IMR-90 (cell line): ENCODE data around the gene CD82. TPM values are rescaled to one million over a fixed set of nuclear protein-coding genes. Genes with fewer than 3 reads are reported as not detected.

ENCODE experiments used
- ATAC-seq: fragments of 200-7000 bp; cut with Tn5 transposase; 2 replicates; pipeline ENCODE4 v1.9.1; 2020; ENCODE audit warnings: low read depth, mild to moderate bottlenecking, moderate library complexity
- BruUV-seq: library from RNA; stranded (reverse); fragments of 400-500 nt; replicated peaks from 2 replicates; lab custom pipeline; 2021; lab: Mats Ljungman, UMichigan
- CTCF ChIA-PET: fragments of 300-600 bp; formaldehyde crosslinking; extraction: SDS; loops from one replicate; lab custom pipeline; 2021; ENCODE audit warnings: antibody characterized with exemption; lab: Yijun Ruan, JAX
- POLR2A ChIA-PET: fragments of 300-600 bp; sonication (Branson Sonifier 250); formaldehyde crosslinking; loops from one replicate; lab custom pipeline; 2022; ENCODE audit warnings: antibody characterized with exemption; ENCODE audit not compliant: unreplicated experiment; lab: Charles Lee
- DNase-seq: peaks from one replicate; pipeline ENCODE4 v3.0.0; 2013
- H2AFZ ChIP-seq: replicated peaks from 2 replicates; pipeline ENCODE3; 2013; ENCODE audit warnings: low read length, mild to moderate bottlenecking; ENCODE audit not compliant: poor library complexity
- H2AK5ac ChIP-seq: 2 replicates; pipeline ENCODE4 v1.6.1; 2013; ENCODE audit warnings: low read depth, low read length, inconsistent platforms
- H2AK9ac ChIP-seq: replicated peaks from 2 replicates; pipeline ENCODE3; 2013; ENCODE audit warnings: mild to moderate bottlenecking, low read depth, low read length, moderate library complexity; ENCODE audit not compliant: poor library complexity
- H2BK120ac ChIP-seq: 2 replicates; pipeline ENCODE4 v1.6.1; 2013; ENCODE audit warnings: low read depth, low read length, inconsistent platforms
- H2BK15ac ChIP-seq: 3 replicates; pipeline ENCODE4 v1.6.1; 2013; ENCODE audit warnings: low read depth, low read length, inconsistent platforms
- H2BK20ac ChIP-seq: 2 replicates; pipeline ENCODE4 v1.6.1; 2013; ENCODE audit warnings: low read depth, mild to moderate bottlenecking, inconsistent platforms, low read length, moderate library complexity
- H2BK5ac ChIP-seq: 2 replicates; pipeline ENCODE4 v1.6.1; 2013; ENCODE audit warnings: mild to moderate bottlenecking, low read depth, low read length, inconsistent platforms; ENCODE audit not compliant: poor library complexity, severe bottlenecking
- H3K14ac ChIP-seq: replicated peaks from 2 replicates; pipeline ENCODE4 v1.6.1; 2013; ENCODE audit warnings: low read depth, low read length, inconsistent platforms
- H3K18ac ChIP-seq: 2 replicates; pipeline ENCODE4 v1.6.1; 2013; ENCODE audit warnings: low read depth, low read length, control low read depth
- H3K23ac ChIP-seq: 2 replicates; pipeline ENCODE4 v1.6.1; 2013; ENCODE audit warnings: low read depth, low read length, inconsistent platforms
- H3K27ac ChIP-seq: 2 replicates; pipeline ENCODE4 v1.5.1; 2013; ENCODE audit warnings: mild to moderate bottlenecking, control low read depth, low read length; ENCODE audit not compliant: insufficient read depth
- H3K27me3 ChIP-seq: 2 replicates; pipeline ENCODE4 v1.6.1; 2013; ENCODE audit warnings: low read length; ENCODE audit not compliant: control insufficient read depth, insufficient read depth
- H3K36me3 ChIP-seq: 2 replicates; pipeline ENCODE4 v1.6.1; 2013; ENCODE audit warnings: low read length, mixed read lengths; ENCODE audit not compliant: control insufficient read depth, insufficient read depth
- H3K4ac ChIP-seq: 2 replicates; pipeline ENCODE4 v1.6.1; 2013; ENCODE audit warnings: low read depth, low read length, inconsistent platforms
- H3K4me1 ChIP-seq: 2 replicates; pipeline ENCODE4 v1.6.1; 2013; ENCODE audit warnings: low read length, mixed read lengths; ENCODE audit not compliant: control insufficient read depth, insufficient read depth
- H3K4me2 ChIP-seq: 2 replicates; pipeline ENCODE4 v1.6.1; 2013; ENCODE audit warnings: low read depth, mild to moderate bottlenecking, control low read depth, low read length, moderate library complexity
- H3K4me3 ChIP-seq: 2 replicates; pipeline ENCODE4 v1.5.1; 2013; ENCODE audit warnings: low read depth, mild to moderate bottlenecking, control low read depth, low read length, moderate library complexity; ENCODE audit not compliant: insufficient read depth
- H3K56ac ChIP-seq: 2 replicates; pipeline ENCODE4 v1.6.1; 2013; ENCODE audit warnings: low read length, inconsistent platforms; ENCODE audit not compliant: insufficient read depth; ENCODE audit errors: extremely low read depth
- H3K79me1 ChIP-seq, 2 experiments: 2 replicates each; pipeline ENCODE4 v1.6.1; 2013; ENCODE audit warnings: low read length in 2 of 2, inconsistent platforms in 1 of 2, low read depth in 1 of 2
- H3K9ac ChIP-seq: 2 replicates; pipeline ENCODE4 v1.6.1; 2013; ENCODE audit warnings: low read depth, low read length, control low read depth
- H3K9me1 ChIP-seq: 2 replicates; pipeline ENCODE4 v1.6.1; 2013; ENCODE audit warnings: low read length, inconsistent platforms; ENCODE audit not compliant: insufficient read depth
- H3K9me3 ChIP-seq: 2 replicates; pipeline ENCODE4 v1.6.1; 2013; ENCODE audit warnings: low read length; ENCODE audit not compliant: control insufficient read depth, insufficient read depth
- H4K20me1 ChIP-seq: 2 replicates; pipeline ENCODE4 v1.6.1; 2013; ENCODE audit warnings: low read length, inconsistent platforms; ENCODE audit not compliant: insufficient read depth
- H4K5ac ChIP-seq: 2 replicates; pipeline ENCODE4 v1.6.1; 2013; ENCODE audit warnings: mild to moderate bottlenecking, low read depth, low read length, control low read depth
- H4K8ac ChIP-seq, 2 experiments: 2 replicates each; pipeline ENCODE4 v1.6.1; 2013; ENCODE audit warnings: low read depth in 2 of 2, low read length in 2 of 2, control low read depth in 1 of 2, inconsistent platforms in 1 of 2
- H4K91ac ChIP-seq: 2 replicates; pipeline ENCODE4 v1.6.1; 2013; ENCODE audit warnings: low read depth, low read length, inconsistent platforms; ENCODE audit not compliant: insufficient read depth
- BHLHE40 ChIP-seq: fragments of 150-350 bp; IDR thresholded peaks from 2 replicates; pipeline ENCODE4 v1.6.1; 2016; ENCODE audit warnings: mild to moderate bottlenecking, low read depth, low read length
- CEBPB ChIP-seq: IDR thresholded peaks from 2 replicates; pipeline ENCODE4 v1.6.1; 2012; ENCODE audit warnings: low read depth, low read length, improper control_type of control experiment
- MAZ ChIP-seq: IDR thresholded peaks from 2 replicates; pipeline ENCODE4 v1.6.1; 2012; ENCODE audit warnings: low read depth, mild to moderate bottlenecking, low read length, improper control_type of control experiment, moderate library complexity, borderline replicate concordance
- POLR2A ChIP-seq: IDR thresholded peaks from 2 replicates; pipeline ENCODE4 v1.6.1; 2012; ENCODE audit warnings: mild to moderate bottlenecking, low read depth, low read length
- RCOR1 ChIP-seq: IDR thresholded peaks from 2 replicates; pipeline ENCODE4 v1.6.1; 2012; ENCODE audit warnings: mild to moderate bottlenecking, low read length, improper control_type of control experiment; ENCODE audit not compliant: insufficient replicate concordance
- RFX5 ChIP-seq: IDR thresholded peaks from 2 replicates; pipeline ENCODE4 v1.8.0; 2012; ENCODE audit warnings: low read depth, mild to moderate bottlenecking, low read length, moderate library complexity
- SMC3 ChIP-seq: fragments of 150-350 bp; IDR thresholded peaks from 2 replicates; pipeline ENCODE4 v1.6.1; 2016; ENCODE audit warnings: low read depth, mild to moderate bottlenecking, antibody characterized with exemption, low read length, moderate library complexity
- WGBS, 2 experiments: methylation state at CpG; one replicate each; pipeline versions ENCODE4 v1.1.5 to v1.1.7; 2013; ENCODE audit warnings: missing lambda C conversion rate in 2 of 2; ENCODE audit not compliant: insufficient read length in 1 of 2; ENCODE audit errors: extremely low coverage in 2 of 2; 5-methylcytosine and 5-hydroxymethylcytosine counted together
- dilution Hi-C: fragments of 300-500 bp; cut with HindIII; formaldehyde crosslinking; loops from one replicate; pipeline ENCODE4 v1.14.3; 2018; ENCODE audit warnings: low sequenced_read_pairs; ENCODE audit not compliant: unreplicated experiment
- in situ Hi-C: fragments of 300-500 bp; cut with MboI; formaldehyde crosslinking; loops from 3 replicates; pipeline ENCODE4 v1.14.3; 2019; ENCODE audit warnings: low sequenced_read_pairs, inconsistent platforms, mixed read lengths
- intact Hi-C: fragments of 100-400 bp; cut with micrococcal nuclease; formaldehyde crosslinking; loops from 2 replicates; pipeline ENCODE4 v1.10.0; 2022
- polyA plus RNA-seq, 3 experiments: library from polyadenylated mRNA; depleted of rRNA; stranded (reverse); fragments of >200 nt; gene quantifications; 2 replicates each; pipeline ENCODE4 v1.2.3, GENCODE V29; 2012; ENCODE audit warnings: low replicate concordance in 1 of 3
- total RNA-seq: library from RNA; depleted of rRNA; stranded (reverse); fragments of >200 nt; gene quantifications from 2 replicates; pipeline ENCODE4 v1.2.3, GENCODE V29; 2012
- TF ChIP-seq, protein P1 (sequence below): fragments of 150-350 bp; IDR thresholded peaks from 2 replicates; pipeline ENCODE4 v1.6.1; 2016; ENCODE audit warnings: low read depth, mild to moderate bottlenecking, low read length, moderate library complexity, borderline replicate concordance
- TF ChIP-seq, protein P2 (sequence below): conservative IDR thresholded peaks from 2 replicates; pipeline ENCODE4 v1.5.1; 2012; ENCODE audit warnings: mild to moderate bottlenecking, low read depth, low read length, improper control_type of control experiment

CD82 gene
- total and polyA plus RNA-seq, 2 of the 4 experiments (the other 2 are of a cell fraction) = 32.8 to 49.4 TPM

- TF ChIP-seq RFX5 = no peak
Observed at GRCh38 chr11:44625759-44626523, 60.5 kb downstream of the CD82 start (continued).

- ChIA-PET CTCF (interaction anchor here (1.0 kb wide), 1 partner anchor 477 kb away, joined by 3 read pairs; no protein-coding TSS in a partner anchor), POLR2A (no interaction called here)
- H3K14ac ChIP-seq = no peak overlapping the region
- H2BK20ac ChIP-seq = no peak overlapping the region
- H2AK9ac ChIP-seq = no peak overlapping the region
- H4K91ac ChIP-seq = no peak overlapping the region
- no peak for TF ChIP-seq POLR2A
- TF ChIP-seq BHLHE40 = no peak
- TF ChIP-seq SMC3 = no peak
- no peak for TF ChIP-seq MAZ
- no peak for TF ChIP-seq RFX5
- TF ChIP-seq, protein P1, sequence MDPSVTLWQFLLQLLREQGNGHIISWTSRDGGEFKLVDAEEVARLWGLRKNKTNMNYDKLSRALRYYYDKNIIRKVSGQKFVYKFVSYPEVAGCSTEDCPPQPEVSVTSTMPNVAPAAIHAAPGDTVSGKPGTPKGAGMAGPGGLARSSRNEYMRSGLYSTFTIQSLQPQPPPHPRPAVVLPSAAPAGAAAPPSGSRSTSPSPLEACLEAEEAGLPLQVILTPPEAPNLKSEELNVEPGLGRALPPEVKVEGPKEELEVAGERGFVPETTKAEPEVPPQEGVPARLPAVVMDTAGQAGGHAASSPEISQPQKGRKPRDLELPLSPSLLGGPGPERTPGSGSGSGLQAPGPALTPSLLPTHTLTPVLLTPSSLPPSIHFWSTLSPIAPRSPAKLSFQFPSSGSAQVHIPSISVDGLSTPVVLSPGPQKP = no peak
- TF ChIP-seq CEBPB = no peak
- no peak for TF ChIP-seq RCOR1
- TF ChIP-seq, protein P2, sequence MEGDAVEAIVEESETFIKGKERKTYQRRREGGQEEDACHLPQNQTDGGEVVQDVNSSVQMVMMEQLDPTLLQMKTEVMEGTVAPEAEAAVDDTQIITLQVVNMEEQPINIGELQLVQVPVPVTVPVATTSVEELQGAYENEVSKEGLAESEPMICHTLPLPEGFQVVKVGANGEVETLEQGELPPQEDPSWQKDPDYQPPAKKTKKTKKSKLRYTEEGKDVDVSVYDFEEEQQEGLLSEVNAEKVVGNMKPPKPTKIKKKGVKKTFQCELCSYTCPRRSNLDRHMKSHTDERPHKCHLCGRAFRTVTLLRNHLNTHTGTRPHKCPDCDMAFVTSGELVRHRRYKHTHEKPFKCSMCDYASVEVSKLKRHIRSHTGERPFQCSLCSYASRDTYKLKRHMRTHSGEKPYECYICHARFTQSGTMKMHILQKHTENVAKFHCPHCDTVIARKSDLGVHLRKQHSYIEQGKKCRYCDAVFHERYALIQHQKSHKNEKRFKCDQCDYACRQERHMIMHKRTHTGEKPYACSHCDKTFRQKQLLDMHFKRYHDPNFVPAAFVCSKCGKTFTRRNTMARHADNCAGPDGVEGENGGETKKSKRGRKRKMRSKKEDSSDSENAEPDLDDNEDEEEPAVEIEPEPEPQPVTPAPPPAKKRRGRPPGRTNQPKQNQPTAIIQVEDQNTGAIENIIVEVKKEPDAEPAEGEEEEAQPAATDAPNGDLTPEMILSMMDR = no peak
- H4K5ac ChIP-seq = no peak overlapping the region
- H4K20me1 ChIP-seq = 0 out of 2 replicates have a peak, but pooled peaks cover 3% of the 10 kb centered on the region
- dilution Hi-C loops = no loop called here
- H2BK5ac ChIP-seq = no peak overlapping the region
- no peak overlapping the region for H3K4me2 ChIP-seq
- H3K36me3 ChIP-seq = no peaks in the 10 kb centered on the region
- BruUV-seq = no TSS peak
- intact Hi-C loops = no loop called here
- H2AFZ ChIP-seq = no peak overlapping the region
- H3K9me3 ChIP-seq = 0 out of 2 replicates have a peak, but pooled peaks cover 2% of the 10 kb centered on the region
- no peak overlapping the region for H3K4me3 ChIP-seq
- in situ Hi-C loops = loop anchor here (5.0 kb wide), 1 partner anchor 86 kb away; no protein-coding TSS in a partner anchor
- H3K79me1 ChIP-seq = no peaks in the 10 kb centered on the region
- H3K4ac ChIP-seq = no peak overlapping the region
- H4K8ac ChIP-seq = no peak overlapping the region
- WGBS, 2 experiments = no CpG with 5 or more reads among the region's 2 CpGs
- H3K27ac ChIP-seq = no peak overlapping the region
- H2BK15ac ChIP-seq = no peak overlapping the region
- ATAC-seq (no peak), DNase-seq (no peak)
- no peaks in the 10 kb centered on the region for H3K9me1 ChIP-seq
- no peak overlapping the region for H2AK5ac ChIP-seq
- no peak overlapping the region for H3K23ac ChIP-seq
- H3K18ac ChIP-seq = no peak overlapping the region
- no peak overlapping the region for H3K9ac ChIP-seq
- peaks cover 10% of the 10 kb centered on the region for H3K27me3 ChIP-seq
- H2BK120ac ChIP-seq = no peak overlapping the region
- no peak overlapping the region for H3K56ac ChIP-seq
- peaks cover 5% of the 10 kb centered on the region; the same call in 1 of the 2 replicates for H3K4me1 ChIP-seq
Observed at GRCh38 chr11:44626645-44627044, 61.2 kb downstream of the CD82 start.
